ENCODE data around the gene OPCML.

Gene OPCML

DNA sequence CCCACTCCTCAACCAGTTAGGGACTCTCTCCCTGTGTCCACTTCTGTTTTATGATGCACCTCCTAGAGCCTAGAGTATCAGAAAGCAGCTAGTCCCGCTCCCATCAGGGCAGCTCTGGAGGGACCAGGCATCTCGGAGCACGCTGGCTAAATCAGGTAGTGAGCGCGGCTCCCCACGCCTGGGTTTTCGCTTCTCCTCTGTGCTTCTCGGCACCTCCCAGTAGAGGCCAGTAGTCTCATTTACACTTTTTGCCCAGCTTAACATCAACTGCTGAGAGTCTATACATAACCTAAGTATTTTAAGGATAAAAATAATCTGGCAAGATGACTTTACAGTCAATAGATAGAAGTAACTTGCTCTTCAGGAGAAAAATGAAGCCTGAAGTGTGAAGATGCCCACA, 473.8 kb downstream of the OPCML start:
- no peak for DNase-seq

DNA sequence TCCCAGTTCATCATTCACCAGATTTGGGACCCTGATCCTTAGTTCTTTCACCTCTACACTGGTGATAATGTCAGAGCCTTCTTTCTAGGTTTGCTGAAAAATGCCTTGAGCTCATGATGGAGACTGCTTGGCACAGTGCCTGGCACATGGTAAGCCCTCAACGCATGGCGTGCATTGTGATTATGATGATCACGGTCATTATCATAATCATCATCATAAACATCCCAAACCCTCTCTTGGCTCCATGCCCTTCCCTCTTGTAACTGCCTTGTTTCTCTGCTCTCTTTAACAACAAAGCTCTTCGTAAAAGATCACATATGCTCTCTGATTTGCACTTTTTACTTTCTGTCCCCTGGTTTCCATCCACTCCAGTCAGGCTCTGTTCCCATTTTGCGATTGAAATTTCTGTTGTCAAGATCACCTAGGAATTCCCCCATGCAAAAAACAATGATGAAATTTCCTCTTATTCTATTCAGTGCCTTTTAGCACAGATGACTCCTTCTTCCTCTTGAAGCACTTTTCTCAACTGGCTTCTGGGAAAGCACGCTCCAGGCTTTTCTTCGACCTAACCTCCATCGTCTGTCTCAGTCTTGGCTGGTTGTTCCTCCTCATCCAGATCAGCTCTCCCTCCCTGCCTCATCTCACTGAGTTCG, 479.1 kb downstream of the OPCML start:
- DNase-seq = no peak

DNA sequence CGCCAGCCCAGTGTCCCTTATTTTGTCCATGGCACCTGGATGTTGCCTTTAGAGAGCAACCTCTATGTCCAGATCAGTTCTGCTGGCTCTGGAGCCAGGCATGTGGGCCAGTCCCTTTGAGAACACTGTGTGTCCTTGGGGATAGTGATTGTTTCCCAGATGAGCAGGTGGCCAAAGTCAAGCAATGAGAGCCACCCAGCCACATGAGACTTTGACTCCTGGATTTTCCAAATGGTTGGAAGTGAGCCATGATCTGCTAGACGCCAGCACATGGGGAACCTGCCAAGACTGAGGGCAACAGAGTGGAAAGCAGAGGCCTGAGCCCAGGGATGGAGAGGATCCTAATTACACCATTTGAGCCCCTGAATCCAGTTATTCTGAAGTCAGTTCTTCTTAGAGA, 479.8 kb downstream of the OPCML start:
- no peak for DNase-seq

DNA sequence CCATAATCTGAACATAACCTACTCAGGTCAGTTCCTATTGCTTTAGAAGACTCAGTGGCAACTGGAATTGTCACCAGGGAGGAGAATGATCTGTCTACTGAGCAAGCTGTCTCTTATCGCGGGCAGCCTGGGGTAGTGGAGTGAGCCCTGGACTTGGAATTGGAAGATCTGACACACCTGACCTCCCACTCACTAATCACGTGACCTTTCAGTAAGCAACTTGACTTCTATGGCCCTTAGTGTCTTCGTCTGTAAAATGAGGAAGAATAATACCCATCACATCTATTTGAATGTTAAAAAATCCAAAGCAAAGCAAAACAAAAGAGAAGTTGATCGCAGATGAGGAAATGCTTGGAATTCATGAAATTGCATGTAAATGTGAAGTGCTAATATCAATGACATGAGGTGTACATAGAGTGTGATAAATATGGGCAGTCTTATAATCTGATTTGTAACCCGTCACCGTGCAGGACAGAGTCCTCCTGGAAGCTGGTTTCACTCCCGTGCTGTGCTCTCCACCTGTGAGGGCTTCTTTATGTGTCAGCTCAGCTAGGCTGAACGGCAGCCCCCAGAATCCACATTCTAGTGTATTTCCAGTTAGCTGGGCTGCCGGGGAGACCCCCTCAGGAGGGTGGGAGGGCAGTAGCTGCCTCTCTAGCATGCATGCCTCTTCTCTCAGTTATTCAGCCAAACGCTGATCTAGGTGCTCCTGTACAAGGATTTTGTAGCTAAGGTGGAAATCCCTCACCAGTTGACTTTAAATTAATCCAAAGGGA, 482.9 kb downstream of the OPCML start:
- DNase-seq = no peak

DNA sequence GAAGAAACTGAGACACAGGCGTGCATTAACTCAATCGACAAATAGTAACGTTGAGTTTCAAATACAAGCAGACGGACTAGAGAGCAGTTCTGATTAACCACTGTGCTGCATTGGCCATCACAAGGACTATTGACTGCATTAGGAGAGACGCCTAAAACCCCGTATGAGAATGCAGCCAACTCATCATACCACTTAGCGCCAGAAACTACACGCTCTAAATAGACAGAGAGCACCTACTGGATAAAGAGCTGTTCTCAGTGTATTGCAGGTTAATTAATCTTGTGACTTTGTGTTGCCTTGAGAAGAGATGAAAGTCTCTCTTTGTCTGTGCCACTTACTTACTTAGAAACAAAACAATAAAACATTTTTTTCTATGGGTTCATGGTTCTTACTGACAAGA, 484.0 kb downstream of the OPCML start:
- DNase-seq = no peak

DNA sequence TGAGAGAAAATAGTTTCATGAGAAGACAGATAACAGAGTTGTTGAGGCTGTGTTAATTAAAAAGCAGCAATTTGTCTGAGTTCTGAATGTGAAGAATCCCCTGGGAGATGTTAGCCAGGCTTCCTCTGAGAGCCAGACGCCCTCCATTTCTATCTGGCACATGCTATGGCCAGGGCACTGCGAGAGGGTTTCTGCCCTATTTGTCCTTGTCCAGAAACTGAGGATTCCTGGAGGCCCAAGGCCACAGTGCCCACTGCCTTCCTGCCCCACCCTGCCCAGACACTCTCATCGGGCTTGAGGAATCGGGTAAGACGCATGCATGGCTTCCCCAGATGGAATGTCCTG, 484.6 kb downstream of the OPCML start:
- DNase-seq = no peak

DNA sequence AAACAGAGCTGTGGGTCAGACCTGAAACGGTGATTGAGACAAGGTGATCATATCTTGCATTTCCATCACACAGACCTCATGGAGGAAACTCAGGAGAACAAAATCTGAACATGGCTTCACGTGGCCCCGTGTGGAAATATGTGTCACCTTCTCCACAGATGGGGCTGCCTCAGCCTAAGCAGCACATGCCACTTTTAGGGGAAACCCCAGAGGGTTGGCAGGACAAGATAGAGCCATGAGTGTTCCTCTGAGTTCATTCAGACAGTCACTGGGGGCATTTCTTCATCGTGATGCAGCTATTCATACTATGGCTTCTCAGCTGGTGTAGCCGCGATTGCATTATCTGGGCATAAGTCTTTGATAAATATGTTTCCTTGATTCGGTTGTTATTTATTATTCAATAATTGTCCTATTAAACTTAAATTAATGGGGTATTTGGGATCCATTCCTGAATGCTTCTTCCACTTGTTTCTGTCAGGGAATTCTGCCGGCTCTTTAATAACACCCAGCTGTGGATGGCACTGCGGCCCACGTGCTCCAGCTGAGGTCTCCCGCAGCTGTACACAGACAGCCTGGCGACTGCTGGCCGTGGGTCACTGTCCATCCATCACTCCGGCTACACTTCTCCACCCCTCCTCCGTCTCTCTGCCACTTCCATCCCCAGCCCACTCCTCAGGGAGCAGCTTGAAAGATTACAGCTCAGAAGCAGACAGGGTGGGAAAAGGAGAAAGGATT, 485.1 kb downstream of the OPCML start:
- DNase-seq = no peak

DNA sequence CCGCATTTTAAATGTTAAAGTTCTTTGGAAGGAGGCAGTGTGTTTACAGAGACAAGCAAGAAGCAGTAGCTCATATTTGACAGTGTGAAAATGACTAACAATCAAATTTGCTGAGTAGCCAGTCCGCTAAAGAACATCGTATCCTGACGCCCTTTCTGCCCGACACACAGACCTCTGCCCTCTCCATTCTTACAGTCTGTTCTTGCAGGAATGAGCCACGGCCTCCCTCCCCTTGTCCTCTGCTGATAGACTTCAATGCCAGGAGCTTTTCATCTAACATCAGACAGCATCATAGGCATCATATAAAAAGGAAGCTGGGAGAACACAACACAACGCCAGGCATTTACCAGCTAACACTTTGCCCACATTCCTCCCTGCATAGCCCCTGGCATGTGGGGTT, 486.0 kb downstream of the OPCML start:
- DNase-seq = no peak

DNA sequence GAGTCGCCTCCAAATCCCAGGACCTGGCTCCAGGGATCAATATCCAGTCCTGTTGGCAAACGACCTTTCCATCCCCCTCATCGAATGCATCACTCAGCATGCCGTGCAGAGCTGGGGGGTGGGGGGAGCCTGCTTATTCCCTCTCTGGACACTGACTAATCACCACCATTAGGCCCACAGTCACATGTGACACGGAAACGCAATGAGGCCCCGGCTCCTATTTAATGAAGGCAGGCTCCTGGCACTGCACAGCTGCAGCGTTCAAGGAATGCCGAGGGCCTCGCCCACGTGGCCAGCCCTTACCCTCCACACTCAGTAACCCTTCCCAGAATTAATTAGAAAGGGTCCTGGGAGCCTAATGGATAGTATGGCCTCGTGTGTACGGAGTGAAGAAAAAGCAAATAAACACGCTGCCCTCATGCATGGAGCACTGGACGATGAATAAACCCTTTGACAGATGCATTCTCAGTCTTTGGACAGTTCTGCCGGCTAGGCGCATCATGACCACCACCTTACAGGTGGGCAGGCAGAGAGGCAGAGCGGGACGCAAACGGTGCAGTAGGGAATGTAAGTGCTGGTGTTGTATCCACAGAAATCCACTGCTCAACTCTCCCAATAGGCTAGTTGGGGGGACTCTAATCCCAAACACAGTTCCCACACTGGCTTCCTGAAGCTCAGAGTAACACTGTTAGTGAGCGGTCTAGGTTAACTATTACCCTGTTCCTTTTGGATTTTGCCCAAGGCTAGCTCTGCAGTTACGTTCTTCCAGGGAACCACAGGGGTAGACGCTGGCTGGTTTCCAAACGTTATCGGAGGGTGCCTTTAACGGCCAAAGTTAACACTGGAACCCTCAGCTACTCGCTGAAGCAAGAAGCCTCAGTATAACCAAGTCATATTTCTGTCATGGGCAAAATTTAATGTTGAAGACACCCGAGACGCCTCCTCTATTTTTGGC, 490.1 kb downstream of the OPCML start:
- DNase-seq = no peak

DNA sequence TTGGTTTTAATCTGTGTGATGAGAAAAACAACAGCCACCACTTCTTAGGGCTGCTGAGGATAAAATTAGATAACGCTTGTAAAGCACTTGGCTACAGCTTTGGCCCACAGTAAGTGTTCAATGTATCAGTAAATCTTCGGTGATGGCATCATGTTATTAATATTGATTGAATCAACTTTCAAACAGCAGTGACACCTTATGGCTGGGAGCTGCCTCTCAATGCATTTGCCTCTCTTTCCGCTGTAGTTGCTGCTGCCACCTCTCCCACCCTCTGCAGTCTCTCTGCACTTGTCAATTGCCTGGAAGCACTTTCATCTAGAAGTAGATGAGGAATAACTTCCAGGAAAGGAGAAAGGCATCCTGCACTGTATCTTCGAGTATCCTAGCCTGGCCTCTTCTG, 491.1 kb downstream of the OPCML start:
- DNase-seq = no peak

DNA sequence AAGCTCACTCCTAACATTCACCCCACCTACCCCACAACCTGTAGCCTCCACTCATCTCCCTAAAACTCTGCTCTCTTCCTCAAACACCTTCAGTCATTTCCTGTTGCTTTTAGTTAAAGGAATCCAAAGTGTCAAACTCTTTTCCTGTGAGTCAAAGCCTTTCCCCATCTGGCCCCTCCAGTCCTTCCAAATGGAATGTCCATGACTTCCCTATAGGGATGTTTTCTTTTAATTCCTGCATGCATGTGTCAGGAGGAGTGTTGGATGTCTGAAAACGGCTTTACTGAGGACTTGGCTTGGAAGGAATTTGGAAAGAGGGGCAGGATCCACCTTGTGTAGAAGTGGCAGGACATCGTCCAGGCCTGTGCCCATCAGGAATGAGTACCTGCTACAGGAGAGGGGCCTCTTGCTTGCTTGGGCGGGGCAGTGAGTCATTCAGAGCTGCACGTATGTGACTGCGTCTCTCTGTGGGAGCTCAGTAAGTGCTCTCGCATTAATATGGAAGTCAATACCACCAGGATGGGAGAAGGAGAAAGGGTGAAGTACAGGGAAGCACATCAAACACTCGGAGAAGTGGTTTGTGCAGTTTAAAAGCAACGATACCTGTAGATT, 491.9 kb downstream of the OPCML start:
- no peak for DNase-seq

DNA sequence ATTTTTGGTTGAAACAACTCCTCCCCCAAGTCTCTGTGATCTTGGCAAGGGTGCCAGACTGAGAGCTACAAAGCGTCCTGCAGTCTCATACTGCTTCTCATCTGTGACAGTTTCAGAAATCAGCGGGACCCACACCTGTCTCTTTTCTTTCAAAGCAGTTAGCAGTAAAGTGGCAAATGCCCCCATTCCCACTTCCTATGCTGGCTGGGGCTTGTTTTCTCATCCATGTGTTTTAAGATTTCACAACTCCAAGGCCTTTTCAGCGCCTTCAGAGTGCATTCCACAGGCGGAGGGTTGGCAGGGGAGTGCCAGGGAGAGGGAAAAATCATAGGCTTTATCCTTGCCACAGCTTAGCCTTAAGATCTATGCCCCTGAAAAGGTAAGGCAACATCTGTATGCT, 493.5 kb downstream of the OPCML start:
- DNase-seq = no peak

DNA sequence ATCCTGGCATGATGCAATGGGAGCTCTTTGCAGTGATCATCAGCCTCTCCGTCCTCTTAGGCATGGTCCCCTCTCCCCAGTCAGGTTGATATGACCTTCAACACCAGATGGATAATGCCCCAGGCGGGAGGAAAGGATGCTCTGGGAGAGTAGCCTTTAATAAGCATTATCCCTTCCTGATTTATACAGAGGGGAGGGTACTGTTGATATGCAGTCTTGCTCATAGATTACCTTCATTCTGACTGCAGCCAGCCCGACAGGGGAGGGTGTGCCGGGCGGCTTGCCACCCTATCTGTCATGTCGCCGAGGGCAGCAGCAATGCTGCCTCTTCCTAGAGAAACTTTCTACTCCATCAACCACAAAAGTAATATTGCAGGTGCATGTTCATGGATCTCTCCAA, 497.4 kb downstream of the OPCML start:
- DNase-seq = no peak

DNA sequence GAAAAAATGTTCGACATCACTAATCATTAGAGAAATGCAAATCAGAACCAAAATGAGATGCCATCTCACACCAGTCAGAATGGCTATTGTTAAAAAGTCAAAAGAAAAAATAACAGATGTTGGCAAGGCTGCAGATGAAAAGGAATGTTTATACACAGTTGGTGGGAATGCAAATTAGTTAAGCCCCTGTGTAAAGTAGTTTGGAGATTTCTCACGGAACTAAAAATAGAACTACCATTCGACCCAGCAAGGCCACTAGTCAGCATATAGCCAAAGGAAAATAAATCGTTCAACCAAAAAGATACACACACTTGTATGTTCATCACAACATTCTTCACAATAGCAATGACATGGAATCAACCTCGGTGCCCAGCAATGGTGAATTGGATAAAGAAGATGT, 503.2 kb downstream of the OPCML start:
- no peak for DNase-seq

DNA sequence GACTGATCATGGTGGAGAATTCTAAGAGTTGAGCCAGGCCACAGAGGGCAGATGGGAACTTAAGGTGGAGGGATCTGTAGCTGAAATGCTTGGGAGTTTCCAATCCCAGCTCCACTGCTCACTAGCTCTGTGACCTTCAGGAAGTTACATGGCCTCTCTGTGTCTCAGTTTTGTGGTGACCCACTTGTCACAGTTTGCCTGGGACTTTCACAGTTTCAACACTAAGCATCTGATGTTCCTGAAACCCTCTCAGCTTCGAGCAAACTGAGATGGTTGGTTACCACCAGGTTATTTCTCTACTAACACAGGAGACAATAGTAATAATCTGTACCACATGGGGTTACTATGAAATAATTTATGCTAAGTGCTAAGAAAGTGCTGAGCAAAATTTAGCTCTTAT, 505.3 kb downstream of the OPCML start:
- DNase-seq = no peak

DNA sequence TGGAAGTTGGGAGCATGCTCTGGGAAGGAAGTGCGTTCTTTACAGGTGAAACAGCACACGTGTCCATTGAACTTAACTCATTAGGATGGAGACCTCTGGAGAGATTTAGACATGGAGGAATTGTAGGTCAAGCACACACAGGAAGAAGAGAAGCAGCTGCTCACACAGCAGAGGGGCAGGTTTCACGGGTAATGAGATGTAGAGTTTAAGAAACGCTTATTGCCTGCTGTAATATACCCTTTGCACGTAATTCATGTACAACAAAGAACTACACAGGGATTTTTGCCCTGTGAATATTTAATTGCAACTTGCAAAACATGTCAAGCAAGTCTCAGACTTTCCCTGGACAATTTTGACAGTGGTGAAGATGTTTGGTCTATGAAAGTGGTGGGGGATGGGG, 508.0 kb downstream of the OPCML start:
- no peak for DNase-seq

DNA sequence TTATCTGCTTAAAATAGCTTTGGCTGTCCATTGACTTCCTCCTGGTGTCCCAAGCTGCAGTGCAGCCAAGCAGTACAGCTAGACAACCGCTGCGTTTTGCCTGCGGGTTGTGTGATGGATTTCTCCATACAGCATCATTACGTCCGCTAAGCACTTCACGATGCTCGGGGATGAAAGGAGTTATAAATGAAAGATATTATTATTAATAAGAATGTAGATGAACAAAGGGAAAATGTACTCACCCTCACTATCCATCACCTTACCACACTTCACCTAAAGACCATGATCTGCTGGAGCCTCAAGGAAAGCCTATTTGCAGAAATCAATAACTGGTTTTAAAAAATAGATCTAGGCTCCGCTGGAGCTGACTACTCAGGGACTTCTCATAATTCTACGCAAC, 509.1 kb downstream of the OPCML start:
- no peak for DNase-seq

DNA sequence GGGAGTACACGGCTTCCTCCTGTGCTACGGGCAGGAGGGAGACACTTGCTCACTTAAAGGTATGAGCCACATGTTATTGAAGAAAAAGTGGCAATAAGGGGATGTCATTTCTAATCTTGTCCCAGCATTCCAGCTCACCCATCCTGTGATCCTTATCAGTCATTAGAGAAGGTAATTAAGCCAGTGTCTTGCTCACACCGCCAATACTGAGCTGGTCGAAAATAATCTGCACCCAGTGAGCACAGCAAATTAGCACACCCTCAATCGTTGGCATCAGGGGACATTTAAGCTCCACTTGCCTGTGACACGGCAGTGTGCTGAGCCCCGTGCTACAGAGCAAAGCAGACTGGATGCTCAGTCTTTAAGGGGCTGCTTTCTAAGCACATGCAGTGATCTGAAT, 510.7 kb downstream of the OPCML start:
- no peak for DNase-seq

DNA sequence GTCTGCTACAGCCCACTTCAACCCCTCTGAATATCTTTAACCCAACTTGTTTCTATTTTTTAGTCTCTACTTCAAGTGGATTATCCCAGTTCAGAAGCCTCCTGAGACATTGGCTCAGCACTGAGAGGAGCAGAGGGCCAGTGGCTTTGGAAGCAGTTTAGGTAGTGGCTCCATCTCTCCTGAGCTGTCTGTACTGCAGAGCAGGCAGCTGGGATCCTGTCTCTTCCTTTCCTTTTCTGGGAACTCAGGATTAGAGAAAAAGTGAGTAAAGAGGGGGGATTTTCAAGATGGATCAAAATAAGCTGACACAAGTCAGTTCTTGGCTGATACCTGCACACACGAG, 512.0 kb downstream of the OPCML start:
- no peak for DNase-seq

DNA sequence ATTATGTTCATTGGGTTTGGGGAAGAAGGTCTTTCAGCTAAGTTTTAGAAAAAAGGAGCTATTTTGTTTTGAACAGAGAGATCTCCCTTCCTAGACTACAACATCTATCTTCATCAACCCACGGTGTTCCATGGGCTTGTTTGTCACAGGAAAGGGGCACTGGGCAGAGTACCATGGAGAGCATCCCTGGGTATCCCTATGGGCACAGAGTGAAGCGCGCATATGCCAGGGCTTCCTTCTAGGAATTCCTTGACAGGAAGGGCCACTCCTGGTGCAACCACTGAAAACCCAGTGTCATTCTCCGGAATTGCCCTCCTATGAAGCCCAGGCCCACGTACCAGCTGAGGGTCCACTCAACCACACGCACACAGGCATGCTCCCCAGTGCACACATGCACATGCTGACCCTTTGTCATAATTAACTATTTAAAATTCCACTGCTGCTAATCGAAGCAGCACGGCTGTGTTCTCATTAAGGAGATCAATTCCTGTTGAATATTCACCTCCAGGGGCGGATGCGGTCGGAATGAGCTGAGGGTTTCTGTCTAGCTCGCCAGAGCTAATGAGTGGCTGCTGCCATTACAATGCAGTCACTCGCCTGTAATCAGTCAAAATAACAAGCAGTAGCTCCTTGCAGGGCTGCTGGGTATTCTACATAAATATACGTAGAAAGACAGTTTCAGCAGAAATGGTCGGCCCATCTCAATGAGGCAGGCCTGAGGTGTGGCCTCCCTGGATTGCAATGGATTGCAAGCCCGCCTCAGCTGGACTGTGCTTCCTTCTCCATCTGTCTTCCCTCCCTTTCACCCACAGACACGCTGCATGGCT, 512.5 kb downstream of the OPCML start:
- no peak for DNase-seq

DNA sequence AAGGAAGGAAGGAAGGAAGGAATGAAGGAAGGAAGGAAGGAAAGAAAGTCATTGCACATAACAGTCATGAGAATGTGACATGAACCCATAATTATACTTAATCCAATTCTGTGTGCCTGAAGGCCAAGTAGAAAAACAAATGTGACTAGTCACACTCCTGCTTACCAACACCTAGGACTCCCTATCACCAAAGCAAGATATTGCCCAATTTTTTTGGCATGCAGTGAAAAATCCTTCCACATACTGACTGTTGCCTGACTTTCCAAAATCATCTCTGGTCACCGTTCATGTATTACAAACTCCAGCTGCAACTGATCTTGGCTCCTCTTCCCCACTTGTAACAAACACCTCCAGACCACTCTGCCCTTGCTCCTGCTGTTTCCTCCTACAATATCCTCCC, 516.8 kb downstream of the OPCML start:
- no peak for DNase-seq

DNA sequence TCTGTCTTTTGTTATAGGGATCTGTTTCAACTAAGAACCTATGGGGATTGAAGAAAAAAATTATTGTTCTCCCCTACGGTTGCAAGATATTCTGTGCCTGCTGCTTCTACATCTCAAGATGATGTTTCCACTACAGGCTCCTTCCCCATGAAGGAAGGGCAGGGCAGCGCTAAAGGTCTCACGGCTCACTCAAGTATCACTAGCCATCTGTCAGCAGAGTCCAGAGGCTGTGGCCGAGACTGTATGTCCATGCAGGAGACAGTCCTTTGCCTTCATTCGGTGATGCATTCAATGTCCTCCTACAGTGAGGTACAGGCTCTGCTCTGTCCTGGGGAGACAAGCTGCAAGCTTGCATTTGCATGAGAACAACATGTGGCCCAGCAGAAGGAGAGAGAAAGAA, 518.0 kb downstream of the OPCML start:
- no peak for DNase-seq

All from activated T-cell treated with anti-CD3 and anti-CD28 coated beads for 4 hours (primary cell).